OCI-LY1 (cell line): ENCODE results near the gene DOCK4.

Experiments
- H2AFZ ChIP-seq: fragments of 200-600 bp; sonication (generic), shearing (Covaris generic); 2 replicates; pipeline ENCODE4 v1.6.0; 2014; ENCODE audit warnings: antibody characterized with exemption, mild to moderate bottlenecking, low read length
- H3F3A ChIP-seq: fragments of 200-600 bp; sonication (generic), shearing (Covaris generic); 2 replicates; pipeline ENCODE4 v1.6.0; 2014; ENCODE audit warnings: mild to moderate bottlenecking, antibody characterized with exemption, low read length, moderate library complexity; ENCODE audit not compliant: insufficient read depth
- H3K27ac ChIP-seq: fragments of 200-600 bp; sonication (generic); 2 replicates; pipeline ENCODE4 v1.5.1; 2014; ENCODE audit warnings: low read length, mixed run types, mild to moderate bottlenecking, low read depth; ENCODE audit not compliant: poor library complexity, severe bottlenecking
- H3K27me3 ChIP-seq: fragments of 200-600 bp; sonication (generic); 2 replicates; pipeline ENCODE4 v1.6.0; 2014; ENCODE audit warnings: antibody characterized with exemption, mild to moderate bottlenecking, low read length, moderate library complexity; ENCODE audit not compliant: insufficient read depth
- H3K36me3 ChIP-seq: fragments of 200-600 bp; sonication (generic); 2 replicates; pipeline ENCODE4 v1.6.1; 2014; ENCODE audit warnings: mild to moderate bottlenecking, antibody characterized with exemption, low read length, moderate library complexity, mixed read lengths; ENCODE audit not compliant: insufficient read depth
- H3K4me1 ChIP-seq: fragments of 200-600 bp; sonication (generic); 2 replicates; pipeline ENCODE4 v1.5.1; 2014; ENCODE audit warnings: mild to moderate bottlenecking, low read length, moderate library complexity; ENCODE audit not compliant: insufficient read depth, severe bottlenecking
- H3K4me2 ChIP-seq: fragments of 200-600 bp; sonication (generic), shearing (Covaris generic); 2 replicates; pipeline ENCODE4 v1.6.1; 2014; ENCODE audit warnings: low read length
- H3K4me3 ChIP-seq: fragments of 200-600 bp; sonication (generic); 2 replicates; pipeline ENCODE4 v1.5.1; 2014; ENCODE audit warnings: low read length, low read depth, mild to moderate bottlenecking, mixed read lengths; ENCODE audit not compliant: poor library complexity, severe bottlenecking
- H3K79me2 ChIP-seq: fragments of 200-600 bp; shearing (Covaris generic); 2 replicates; pipeline ENCODE4 v1.6.1; 2016; ENCODE audit warnings: mixed run types, low read length, mixed read lengths; ENCODE audit not compliant: insufficient read depth
- H3K9ac ChIP-seq: fragments of 200-600 bp; sonication (generic), shearing (Covaris generic); 2 replicates; pipeline ENCODE4 v1.6.1; 2014; ENCODE audit warnings: mild to moderate bottlenecking, low read length, mixed read lengths
- H3K9me2 ChIP-seq: fragments of 200-600 bp; sonication (generic), shearing (Covaris generic); 2 replicates; pipeline ENCODE4 v1.6.1; 2014; ENCODE audit warnings: low read depth, mild to moderate bottlenecking, low read length, mixed read lengths
- H3K9me3 ChIP-seq: fragments of 200-600 bp; shearing (Covaris generic); 2 replicates; pipeline ENCODE4 v1.6.1; 2014; ENCODE audit warnings: low read length, mixed read lengths
- H4K20me1 ChIP-seq: fragments of 200-600 bp; sonication (generic), shearing (Covaris generic); 2 replicates; pipeline ENCODE4 v1.6.0; 2016; ENCODE audit warnings: mild to moderate bottlenecking, low read length; ENCODE audit not compliant: insufficient read depth
- EZH2 ChIP-seq: fragments of 200-600 bp; sonication (generic), shearing (Covaris generic); IDR thresholded peaks from 2 replicates; pipeline ENCODE4 v1.8.0; 2017; ENCODE audit warnings: borderline replicate concordance, mixed run types, mild to moderate bottlenecking, antibody characterized with exemption, low read length, moderate library complexity, mixed read lengths
- TF ChIP-seq, protein P1 (sequence below): fragments of 200-600 bp; sonication (generic), shearing (Covaris generic); IDR thresholded peaks from 2 replicates; pipeline ENCODE4 v1.5.1; 2017; ENCODE audit warnings: mild to moderate bottlenecking, antibody characterized with exemption, low read length, moderate library complexity, mixed read lengths

The DOCK4 gene

GRCh38 chr7:112186300-112186699 lies 19.9 kb downstream of the DOCK4 start:
- Histone ChIP-seq H3K4me1 (no peaks in the 10 kb centered on the region), H3K36me3 (no peaks in the 10 kb centered on the region), H4K20me1 (no peaks in the 10 kb centered on the region), H3F3A (no peaks in the 10 kb centered on the region), H3K4me2 (no peak overlapping the region), H3K27me3 (no peaks in the 10 kb centered on the region), H3K27ac (no peak overlapping the region), H3K9me2 (no peaks in the 10 kb centered on the region), H3K9me3 (no peaks in the 10 kb centered on the region), H3K4me3 (no peak overlapping the region), H3K9ac (no peak overlapping the region), H3K79me2 (no peaks in the 10 kb centered on the region), H2AFZ (no peak overlapping the region)
- TF ChIP-seq EZH2, result no peak
- TF ChIP-seq, protein P1, sequence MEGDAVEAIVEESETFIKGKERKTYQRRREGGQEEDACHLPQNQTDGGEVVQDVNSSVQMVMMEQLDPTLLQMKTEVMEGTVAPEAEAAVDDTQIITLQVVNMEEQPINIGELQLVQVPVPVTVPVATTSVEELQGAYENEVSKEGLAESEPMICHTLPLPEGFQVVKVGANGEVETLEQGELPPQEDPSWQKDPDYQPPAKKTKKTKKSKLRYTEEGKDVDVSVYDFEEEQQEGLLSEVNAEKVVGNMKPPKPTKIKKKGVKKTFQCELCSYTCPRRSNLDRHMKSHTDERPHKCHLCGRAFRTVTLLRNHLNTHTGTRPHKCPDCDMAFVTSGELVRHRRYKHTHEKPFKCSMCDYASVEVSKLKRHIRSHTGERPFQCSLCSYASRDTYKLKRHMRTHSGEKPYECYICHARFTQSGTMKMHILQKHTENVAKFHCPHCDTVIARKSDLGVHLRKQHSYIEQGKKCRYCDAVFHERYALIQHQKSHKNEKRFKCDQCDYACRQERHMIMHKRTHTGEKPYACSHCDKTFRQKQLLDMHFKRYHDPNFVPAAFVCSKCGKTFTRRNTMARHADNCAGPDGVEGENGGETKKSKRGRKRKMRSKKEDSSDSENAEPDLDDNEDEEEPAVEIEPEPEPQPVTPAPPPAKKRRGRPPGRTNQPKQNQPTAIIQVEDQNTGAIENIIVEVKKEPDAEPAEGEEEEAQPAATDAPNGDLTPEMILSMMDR, result no peak

- Histone ChIP-seq H3K9ac (no peak overlapping the region), H3K4me1 (no peaks in the 10 kb centered on the region), H3K4me2 (no peak overlapping the region), H3K79me2 (no peaks in the 10 kb centered on the region), H3F3A (no peaks in the 10 kb centered on the region), H3K9me3 (no peaks in the 10 kb centered on the region), H4K20me1 (no peaks in the 10 kb centered on the region), H3K4me3 (no peak overlapping the region), H3K9me2 (no peaks in the 10 kb centered on the region), H3K27ac (no peak overlapping the region), H3K27me3 (no peaks in the 10 kb centered on the region), H3K36me3 (no peaks in the 10 kb centered on the region), H2AFZ (no peak overlapping the region)
- no peak for TF ChIP-seq EZH2
- TF ChIP-seq, protein P1, result no peak
Measured at GRCh38 chr7:112185005-112185834, 21.0 kb downstream of the DOCK4 start.

- no peaks in the 10 kb centered on the region for H3K4me1 ChIP-seq
- no peaks in the 10 kb centered on the region for H3K9me2 ChIP-seq
- no peak overlapping the region for H2AFZ ChIP-seq
- H3K9me3 ChIP-seq, result no peaks in the 10 kb centered on the region
- H3K79me2 ChIP-seq, result no peaks in the 10 kb centered on the region
- no peak overlapping the region for H3K9ac ChIP-seq
- H3F3A ChIP-seq, result no peaks in the 10 kb centered on the region
- no peaks in the 10 kb centered on the region for H3K27me3 ChIP-seq
- no peak overlapping the region for H3K4me3 ChIP-seq
- TF ChIP-seq, protein P1, result no peak
- TF ChIP-seq EZH2, result no peak
- no peaks in the 10 kb centered on the region for H3K36me3 ChIP-seq
- no peaks in the 10 kb centered on the region for H4K20me1 ChIP-seq
- H3K27ac ChIP-seq, result no peak overlapping the region
- H3K4me2 ChIP-seq, result no peak overlapping the region
Measured at GRCh38 chr7:112184455-112184854, 21.7 kb downstream of the DOCK4 start.
